ENCODE data around the gene VPS16.

The VPS16 gene

GRCh38 chr20:2834401-2835110 lies 6.0 kb upstream of the VPS16 start:
- no peak for DNase-seq (ENCODE audit: low spot score)
- no peak for TF ChIP-seq CTCF (IDR thresholded peaks at IDR 0.05; ENCODE audit: extremely low read depth, insufficient read depth, missing control alignments)
- in situ Hi-C loops (cut with MboI; ENCODE audit: low pct_unique_long_range_greater_than_20kb, low sequenced_read_pairs, unreplicated experiment): no loop called here

GRCh38 chr20:2835331-2835796 lies 5.2 kb upstream of the VPS16 start:
- TF ChIP-seq CTCF (IDR thresholded peaks at IDR 0.05; ENCODE audit: extremely low read depth, insufficient read depth, missing control alignments): no peak
- no peak for DNase-seq (ENCODE audit: low spot score)
- in situ Hi-C loops (cut with MboI; ENCODE audit: low pct_unique_long_range_greater_than_20kb, low sequenced_read_pairs, unreplicated experiment): no loop called here

DNA sequence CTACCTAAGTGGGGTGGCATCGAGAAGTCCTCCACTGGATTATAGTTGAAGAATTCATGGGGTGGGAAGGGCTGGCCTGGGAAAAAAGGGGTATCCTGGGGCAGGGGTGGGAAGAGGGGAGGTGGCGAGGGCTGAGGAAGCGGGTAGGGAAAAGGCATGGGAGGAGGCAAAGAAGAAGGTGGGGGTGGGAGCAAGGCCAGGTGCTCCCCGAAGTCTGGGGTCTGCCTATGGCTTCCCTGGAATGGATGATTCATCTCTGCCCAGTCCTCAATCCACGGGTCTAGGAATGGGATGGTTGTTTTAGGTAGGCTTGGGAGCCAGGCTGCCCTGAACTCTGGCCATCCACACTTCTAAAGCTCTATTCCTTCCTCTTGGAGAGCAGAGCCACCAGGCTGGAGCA lies 4.5 kb upstream of the VPS16 start:
- no peak for TF ChIP-seq CTCF (IDR thresholded peaks at IDR 0.05; ENCODE audit: extremely low read depth, insufficient read depth, missing control alignments)
- in situ Hi-C loops (cut with MboI; ENCODE audit: low pct_unique_long_range_greater_than_20kb, low sequenced_read_pairs, unreplicated experiment): no loop called here
- no peak for DNase-seq (ENCODE audit: low spot score)

GRCh38 chr20:2837221-2837960 lies 3.2 kb upstream of the VPS16 start:
- no peak for DNase-seq (ENCODE audit: low spot score)
- no peak for TF ChIP-seq CTCF (IDR thresholded peaks at IDR 0.05; ENCODE audit: extremely low read depth, insufficient read depth, missing control alignments)
- in situ Hi-C loops (cut with MboI; ENCODE audit: low pct_unique_long_range_greater_than_20kb, low sequenced_read_pairs, unreplicated experiment): no loop called here

DNA sequence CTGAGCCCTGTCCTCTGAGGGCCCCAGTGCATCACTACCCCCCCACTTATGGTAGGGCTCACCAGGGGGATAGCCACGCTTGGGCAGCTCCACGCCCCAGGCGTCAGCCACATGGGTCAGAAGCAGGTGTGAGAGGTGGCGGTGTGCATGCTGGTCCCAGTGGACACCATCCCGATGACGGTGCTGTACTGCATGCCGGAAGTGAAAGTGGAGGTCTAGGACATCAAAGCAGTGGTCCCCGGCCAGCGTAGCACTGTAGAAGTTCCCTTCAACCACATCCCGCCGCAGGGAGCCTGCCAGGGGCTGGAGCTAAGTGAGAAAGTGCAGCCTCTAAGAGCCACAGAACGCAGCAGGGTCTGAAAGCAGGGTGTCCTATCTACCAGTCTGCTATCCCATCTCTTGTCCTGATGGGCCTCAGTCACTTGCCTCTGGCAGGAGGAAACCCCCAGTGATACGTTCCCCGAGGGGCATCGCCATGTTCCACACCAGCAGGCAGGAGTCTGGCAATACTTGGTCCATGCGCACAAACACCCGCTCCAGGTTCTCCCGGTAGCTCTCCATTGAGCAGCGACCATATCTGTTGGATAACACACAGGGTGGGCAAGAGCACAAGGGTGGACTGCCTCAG lies 2.3 kb upstream of the VPS16 start:
- TF ChIP-seq CTCF (IDR thresholded peaks at IDR 0.05; ENCODE audit: extremely low read depth, insufficient read depth, missing control alignments): no peak
- in situ Hi-C loops (cut with MboI; ENCODE audit: low pct_unique_long_range_greater_than_20kb, low sequenced_read_pairs, unreplicated experiment): no loop called here
- no peak for DNase-seq (ENCODE audit: low spot score)

GRCh38 chr20:2838847-2839671 lies 1.5 kb upstream of the VPS16 start:
- no peak for DNase-seq (ENCODE audit: low spot score)
- in situ Hi-C loops (cut with MboI; ENCODE audit: low pct_unique_long_range_greater_than_20kb, low sequenced_read_pairs, unreplicated experiment): no loop called here
- no peak for TF ChIP-seq CTCF (IDR thresholded peaks at IDR 0.05; ENCODE audit: extremely low read depth, insufficient read depth, missing control alignments)
